Neutrophil (primary cell): Measurements from ENCODE around the gene TTLL1.

Experiments used
- H3K27ac ChIP-seq: fragments of 200-600 bp; sonication (generic); 2 replicates; pipeline ENCODE4 v1.5.1; 2016; ENCODE audit warnings: mild to moderate bottlenecking, moderate library complexity
- H3K27me3 ChIP-seq: fragments of 200-600 bp; sonication (generic); 2 replicates; pipeline ENCODE4 v1.6.0; 2016; ENCODE audit warnings: mild to moderate bottlenecking
- H3K36me3 ChIP-seq: fragments of 200-600 bp; sonication (generic); 2 replicates; pipeline ENCODE4 v1.5.1; 2017
- H3K4me1 ChIP-seq, 2 experiments: fragments of 200-600 bp in 1 of 2; sonication (generic) in 1 of 2; 1 replicate in 1 of 2; 2 replicates in 1 of 2; pipeline versions ENCODE4 v1.5.1 to v1.6.1; 2013 to 2016; ENCODE audit warnings: low read depth in 1 of 2, low read length in 1 of 2, mild to moderate bottlenecking in 1 of 2, moderate library complexity in 1 of 2; ENCODE audit not compliant: control insufficient read depth in 1 of 2, insufficient read depth in 1 of 2
- H3K4me3 ChIP-seq, 2 experiments: fragments of 200-600 bp in 1 of 2; sonication (generic) in 1 of 2; 1 replicate in 1 of 2; 2 replicates in 1 of 2; pipeline ENCODE4 v1.5.1; 2013 to 2016; ENCODE audit warnings: low read depth in 1 of 2, low read length in 1 of 2, mild to moderate bottlenecking in 1 of 2, moderate library complexity in 1 of 2
- H3K9me3 ChIP-seq: fragments of 200-600 bp; sonication (generic); 2 replicates; pipeline ENCODE4 v1.5.1; 2016
- CTCF ChIP-seq: fragments of 200-600 bp; sonication (generic); IDR thresholded peaks from 2 replicates; pipeline ENCODE4 v1.5.1; 2016; ENCODE audit warnings: antibody characterized with exemption

TTLL1 gene

GRCh38 chr22:43127166-43127908, 38.1 kb upstream of the TTLL1 start:
- no peak overlapping the region for H3K4me3 ChIP-seq
- no peak for TF ChIP-seq CTCF
- H3K36me3 ChIP-seq: peaks cover 25% of the 10 kb centered on the region
- H3K4me1 ChIP-seq: peaks cover 14 to 26% of the 10 kb centered on the region in 2 experiments
- H3K27ac ChIP-seq: no peak overlapping the region
- H3K27me3 ChIP-seq: no peaks in the 10 kb centered on the region
- no peaks in the 10 kb centered on the region for H3K9me3 ChIP-seq

- Histone ChIP-seq H3K27me3 (no peaks in the 10 kb centered on the region), H3K4me1 (peaks cover 21 to 33% of the 10 kb centered on the region in 2 experiments), H3K36me3 (peaks cover 18% of the 10 kb centered on the region), H3K27ac (no peak overlapping the region), H3K9me3 (no peaks in the 10 kb centered on the region), H3K4me3 (no peak overlapping the region)
- TF ChIP-seq CTCF: no peak
Observed at GRCh38 chr22:43126501-43127165, 37.4 kb upstream of the TTLL1 start.

GRCh38 chr22:43118953-43119458, 29.8 kb upstream of the TTLL1 start:
- H3K9me3 ChIP-seq: no peaks in the 10 kb centered on the region
- H3K27me3 ChIP-seq: no peaks in the 10 kb centered on the region
- H3K27ac ChIP-seq: no peak overlapping the region
- TF ChIP-seq CTCF: no peak
- H3K4me3 ChIP-seq: no peak overlapping the region
- H3K4me1 ChIP-seq: peaks cover 32 to 39% of the 10 kb centered on the region in 2 experiments
- H3K36me3 ChIP-seq: peaks cover under 1% of the 10 kb centered on the region

- TF ChIP-seq CTCF: no peak
- Histone ChIP-seq H3K36me3 (no peaks in the 10 kb centered on the region), H3K27ac (no peak overlapping the region), H3K4me3 (no peak overlapping the region), H3K27me3 (no peaks in the 10 kb centered on the region), H3K9me3 (no peaks in the 10 kb centered on the region), H3K4me1 (peaks cover 40 to 46% of the 10 kb centered on the region in 2 experiments)
Observed at GRCh38 chr22:43118024-43118849, 29.0 kb upstream of the TTLL1 start.

GRCh38 chr22:43116932-43117331, 27.7 kb upstream of the TTLL1 start:
- Histone ChIP-seq H3K4me1 (peaks cover 37 to 40% of the 10 kb centered on the region in 2 experiments), H3K27me3 (peaks cover 2% of the 10 kb centered on the region), H3K27ac (no peak overlapping the region), H3K9me3 (no peaks in the 10 kb centered on the region), H3K36me3 (no peaks in the 10 kb centered on the region), H3K4me3 (no peak overlapping the region)
- no peak for TF ChIP-seq CTCF
